Stimulated activated CD8-positive, alpha-beta memory T cell treated with anti-CD3 and anti-CD28 coated beads, Interleukin-15, amount 100 ng/mL, for 1 hour (primary cell): Measurements from ENCODE around the gene STAP2.
"Not testable (repeated sequence)": the region's sequence is repeated elsewhere in the genome, so short reads cannot be mapped to it uniquely, and the experiment has no call there.

ENCODE experiments used
- DNase-seq: peaks from one replicate; pipeline ENCODE4 v3.0.0-alpha.2; 2020; ENCODE audit warnings: low read depth

Gene STAP2

DNA sequence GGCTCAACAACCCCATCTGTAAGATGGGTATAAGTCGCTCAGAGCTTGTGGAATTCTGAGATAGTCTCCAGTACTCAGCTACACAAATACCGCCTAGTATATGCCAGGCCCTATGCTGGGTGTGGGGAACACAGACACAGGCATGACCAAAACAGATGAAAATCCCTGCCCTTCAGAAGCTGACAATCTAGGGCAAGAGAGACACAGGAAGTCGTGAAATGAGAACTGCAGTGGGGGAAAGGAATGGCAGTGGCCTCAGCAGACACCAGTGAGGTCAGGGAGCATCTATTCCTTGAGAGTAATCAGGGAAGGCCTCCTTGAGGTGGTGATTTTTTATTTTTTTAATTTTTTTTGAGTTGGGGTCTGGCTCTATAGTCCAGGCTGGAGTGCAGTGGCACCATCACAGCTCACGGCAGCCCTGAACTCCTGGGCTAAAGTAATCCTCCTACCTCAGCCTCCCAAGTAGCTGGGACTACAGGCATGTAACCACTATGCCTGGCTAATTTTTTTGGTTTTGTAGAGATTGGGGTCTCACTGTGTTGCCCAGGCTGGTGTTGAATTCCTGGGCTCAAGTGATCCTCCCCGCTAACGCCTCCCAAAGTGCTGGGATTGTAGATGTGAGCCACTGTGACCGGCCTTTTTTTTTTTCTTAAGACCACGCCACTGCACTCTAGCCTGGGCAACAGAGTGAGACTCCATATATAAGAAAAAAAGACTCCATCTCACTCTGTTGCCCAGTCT is 39.6 kb downstream of the STAP2 start:
- DNase-seq: no peak

DNA sequence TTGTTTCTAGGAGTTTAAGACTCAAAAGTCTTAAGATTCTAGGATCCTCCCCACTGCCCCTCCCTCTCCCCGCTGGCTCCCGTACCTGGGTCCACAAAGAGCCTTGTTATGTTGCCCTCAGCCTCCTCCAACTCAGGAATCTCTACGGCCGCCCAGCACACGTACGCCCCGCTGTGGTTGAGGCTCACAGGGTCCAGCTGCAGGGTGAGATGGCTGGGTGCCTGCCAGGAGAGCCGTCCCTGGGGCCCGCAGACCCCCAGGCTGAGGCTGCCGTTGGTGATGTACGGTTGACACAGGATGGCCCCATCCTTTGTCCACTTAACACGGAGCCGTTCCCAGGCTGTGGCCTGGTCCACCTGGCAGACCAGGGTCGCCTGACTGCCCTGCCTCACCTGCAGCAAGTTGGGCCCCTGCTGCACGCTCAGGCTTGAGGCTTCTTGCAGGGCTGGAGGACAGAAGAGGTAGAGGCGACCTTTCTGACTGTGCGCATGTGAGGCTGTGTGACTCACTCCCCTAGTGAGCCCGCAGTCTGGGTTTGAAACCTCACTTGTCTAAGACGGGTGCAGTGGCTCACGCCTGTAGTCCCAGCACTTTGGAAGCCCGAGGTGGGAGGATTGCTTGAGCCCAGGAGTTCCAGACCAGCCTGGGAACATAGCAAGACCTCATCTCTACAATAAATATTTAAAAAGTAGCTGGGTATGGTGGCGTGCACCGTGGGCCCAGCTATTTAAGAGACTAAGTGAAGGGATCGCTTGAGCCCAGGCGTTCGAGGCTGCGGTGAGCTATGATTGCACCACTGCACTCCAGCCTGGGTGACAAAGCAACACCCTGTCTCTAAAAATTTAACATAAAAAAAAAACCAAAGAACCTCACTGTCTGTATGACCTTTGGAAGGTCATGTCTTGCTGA is 40.5 kb downstream of the STAP2 start:
- DNase-seq: no peak

DNA sequence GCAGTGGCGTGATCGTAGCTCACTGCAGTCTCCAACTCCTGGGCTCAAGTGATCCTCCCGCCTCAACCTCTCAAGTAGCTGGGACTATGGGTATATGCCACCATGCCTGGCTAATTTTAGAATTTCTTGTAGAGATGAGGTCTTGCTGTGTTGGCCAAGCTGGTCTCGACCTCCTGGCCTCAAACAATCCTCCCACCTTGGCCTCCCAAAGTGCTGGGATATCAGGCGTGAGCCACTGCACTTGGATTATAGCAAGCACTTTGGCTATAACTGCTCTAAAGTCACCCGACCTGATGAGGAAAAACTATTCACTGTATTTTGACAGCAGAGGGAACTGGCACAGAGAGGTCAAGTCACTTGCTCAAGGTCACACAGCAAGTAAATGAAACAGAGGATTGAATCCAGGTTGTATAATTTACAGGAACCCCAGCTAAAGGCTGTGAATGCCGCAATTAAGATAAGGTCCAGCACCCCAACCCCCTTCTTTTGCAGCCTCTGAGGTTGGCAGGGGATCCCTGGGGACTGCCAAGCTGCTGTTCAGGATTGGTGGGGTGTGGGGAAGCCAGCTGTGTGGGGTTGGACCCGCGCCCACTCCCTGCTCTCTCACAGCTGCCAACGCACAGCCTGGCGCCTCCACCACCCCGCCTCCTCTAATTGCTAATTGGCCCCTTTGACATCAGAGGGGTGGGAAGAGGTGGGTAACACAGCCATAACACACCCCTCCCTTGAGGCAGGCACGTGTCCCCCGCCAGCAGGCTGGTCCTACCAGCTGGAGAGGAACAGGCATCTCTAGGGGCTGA is 42.5 kb downstream of the STAP2 start:
- DNase-seq: no peak

DNA sequence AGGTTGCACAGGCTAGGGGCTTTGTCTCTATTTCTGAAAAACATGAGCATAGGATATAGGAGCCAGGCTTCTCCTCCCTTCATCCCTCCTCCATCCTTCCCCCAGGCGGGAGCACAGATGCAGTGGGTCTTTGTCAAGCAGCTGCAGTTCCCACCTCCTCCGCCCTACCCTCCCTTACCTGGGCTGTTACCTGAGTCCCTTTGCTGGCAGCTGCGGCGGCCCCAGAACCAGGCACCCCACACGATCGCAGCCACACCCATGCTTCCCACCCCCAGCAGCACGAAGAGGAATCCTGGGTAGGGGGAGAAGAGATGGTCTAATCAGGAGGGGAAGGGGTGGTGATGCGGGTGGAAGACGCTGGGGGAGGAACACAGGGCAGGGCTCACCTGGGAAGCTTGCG is 44.2 kb downstream of the STAP2 start:
- DNase-seq: no peak

DNA sequence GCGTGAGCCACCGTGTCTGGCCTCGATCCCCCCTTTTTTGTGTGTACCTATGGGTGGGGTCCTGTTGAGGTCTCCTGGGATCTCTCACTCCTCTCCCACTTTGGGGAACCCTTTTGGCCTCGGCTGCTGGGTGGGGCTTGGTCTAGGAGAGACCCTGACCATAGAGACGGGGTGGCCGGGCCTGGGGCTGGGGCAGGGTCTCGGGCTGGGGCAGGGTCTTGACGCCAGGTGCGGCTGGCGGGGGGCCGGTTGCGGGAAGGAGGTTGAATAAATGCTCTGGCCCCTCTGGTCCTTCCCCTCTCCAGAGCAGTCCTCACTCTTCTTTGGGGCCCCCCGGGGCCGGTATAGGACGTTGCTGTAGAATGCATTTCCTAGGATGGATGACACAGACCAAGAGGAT is 46.1 kb downstream of the STAP2 start:
- DNase-seq: no peak

DNA sequence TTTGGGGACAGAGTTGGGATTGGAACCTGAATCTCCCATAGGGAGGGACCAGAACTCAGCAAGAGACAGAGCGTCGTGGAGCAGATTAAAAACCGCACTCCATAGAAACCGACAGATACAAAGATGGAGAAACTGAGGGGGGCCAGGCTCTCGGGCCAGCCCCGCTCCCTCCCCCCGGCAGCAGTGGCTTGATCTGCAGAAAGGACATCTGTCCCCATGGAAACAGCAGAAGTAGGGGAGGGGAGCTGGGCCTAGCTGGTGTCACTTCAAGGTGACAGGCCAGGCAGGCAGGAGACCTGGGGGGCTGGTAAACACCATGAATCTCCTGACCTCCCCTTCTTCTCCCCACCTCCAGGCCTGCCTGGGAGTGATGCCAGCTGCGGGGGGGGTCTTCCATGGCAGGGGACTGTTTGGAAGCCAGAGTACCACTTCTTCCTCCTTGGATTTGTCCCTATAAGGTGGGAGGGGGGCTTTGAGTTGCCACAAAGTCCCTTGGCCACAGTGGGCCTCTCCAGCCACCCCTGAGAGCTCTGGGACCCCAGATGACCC is 47.4 kb downstream of the STAP2 start:
- no peak for DNase-seq

DNA sequence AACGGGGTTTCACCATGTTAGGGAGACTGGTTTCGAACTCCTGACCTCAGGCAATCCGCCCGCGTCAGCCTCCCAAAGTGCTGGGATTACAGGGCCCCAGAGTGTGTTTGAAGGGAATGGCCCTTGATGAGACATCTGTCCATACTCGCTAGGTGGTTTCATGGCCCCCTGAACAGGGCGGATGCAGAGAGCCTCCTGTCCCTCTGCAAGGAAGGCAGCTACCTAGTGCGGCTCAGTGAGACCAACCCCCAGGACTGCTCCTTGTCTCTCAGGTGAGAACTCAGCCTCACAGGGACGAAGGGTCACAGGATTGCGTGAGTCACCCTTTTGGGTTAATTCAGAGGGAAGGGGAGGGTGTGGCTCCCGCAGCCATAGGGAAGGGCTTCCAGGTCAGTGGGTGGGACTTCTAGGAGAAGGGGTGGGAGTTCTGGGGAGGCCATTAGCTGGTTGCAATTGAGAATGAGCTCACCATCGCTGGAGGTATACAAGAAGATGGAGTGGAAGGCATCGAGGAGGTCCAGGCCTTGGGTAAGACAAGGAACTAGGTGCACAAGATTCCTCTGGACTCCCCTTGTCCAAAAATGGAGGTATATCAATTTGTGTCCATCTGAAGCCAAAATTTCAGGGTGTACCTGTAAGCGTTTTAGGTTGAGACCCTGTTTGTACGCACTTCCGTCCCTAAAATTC is 50.4 kb downstream of the STAP2 start:
- no peak for DNase-seq

DNA sequence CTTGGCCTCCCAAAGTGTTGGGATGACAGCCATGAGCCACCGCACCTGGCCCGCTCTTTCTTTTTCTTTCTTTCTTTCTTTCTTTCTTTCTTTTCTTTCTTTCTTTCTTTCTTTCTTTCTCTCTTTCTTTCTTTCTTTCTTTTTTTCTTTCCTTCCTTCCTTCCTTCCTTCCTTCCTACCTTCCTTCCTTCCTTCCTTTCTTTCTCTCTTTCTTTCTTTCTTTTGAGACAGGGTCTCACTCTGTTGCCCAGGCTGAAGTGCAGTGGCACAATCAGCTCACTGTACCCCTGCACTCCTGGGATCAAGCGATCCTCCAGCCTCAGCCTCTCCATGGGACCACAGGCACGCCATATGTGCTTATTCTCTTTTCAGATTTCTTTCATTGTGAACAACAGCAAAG is 52.5 kb downstream of the STAP2 start:
- DNase-seq: not testable (repeated sequence)

DNA sequence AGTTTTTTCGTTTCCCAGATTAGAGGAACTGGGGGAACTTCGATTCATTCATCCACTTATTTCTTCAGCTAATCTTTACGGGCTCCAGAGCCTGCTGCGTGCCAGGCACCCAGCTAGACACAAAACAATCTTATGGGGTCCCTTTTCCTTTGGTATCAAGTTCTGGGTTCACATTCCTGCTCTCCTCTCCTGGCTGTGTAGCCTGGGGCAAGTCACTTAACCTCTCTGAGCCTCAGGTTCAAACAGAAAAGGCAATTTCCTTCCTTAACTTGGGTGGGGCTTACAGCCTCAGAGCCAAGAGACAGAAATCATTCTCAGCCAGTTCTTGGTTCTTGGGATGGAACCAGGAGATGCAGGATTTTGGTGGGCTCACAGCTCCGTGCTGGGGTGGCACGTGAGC is 53.7 kb downstream of the STAP2 start:
- no peak for DNase-seq

DNA sequence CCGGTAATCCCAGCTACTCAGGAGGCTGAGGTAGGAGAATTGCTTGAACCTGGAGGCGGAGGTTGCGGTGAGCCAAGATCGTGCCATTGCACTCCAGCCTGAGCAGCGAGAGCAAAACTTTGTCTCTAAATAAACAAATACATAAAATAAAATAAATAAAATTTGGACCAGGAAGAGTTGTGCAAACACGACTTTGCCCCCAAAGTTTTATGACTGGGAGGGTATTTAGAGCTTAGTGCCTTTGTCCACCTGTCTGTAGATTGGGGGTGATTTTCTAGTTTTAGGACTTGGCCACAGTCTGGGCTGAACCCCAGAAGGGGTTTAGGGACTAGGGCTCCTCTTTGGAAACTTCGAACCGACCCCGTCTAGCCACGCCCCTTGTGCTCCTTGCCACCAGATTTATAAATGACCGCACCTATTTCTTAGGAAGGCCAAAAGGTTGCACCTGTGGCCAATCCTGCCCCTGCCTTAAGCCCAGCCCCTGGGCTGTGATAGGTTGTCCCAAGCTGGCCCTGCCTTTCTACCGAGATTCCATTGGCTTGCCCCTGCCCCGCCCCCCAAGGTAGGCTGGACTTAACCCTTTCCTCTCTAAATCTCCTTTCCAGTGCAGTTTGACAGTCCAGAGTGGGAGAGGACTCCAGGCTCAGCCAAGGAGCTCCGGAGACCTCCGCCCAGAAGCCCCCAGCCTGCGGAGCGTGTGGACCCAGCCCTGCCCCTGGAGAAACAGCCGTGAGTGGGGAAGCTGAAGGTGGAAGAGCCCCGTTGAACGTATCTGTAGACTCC is 54.3 kb downstream of the STAP2 start:
- no peak for DNase-seq

DNA sequence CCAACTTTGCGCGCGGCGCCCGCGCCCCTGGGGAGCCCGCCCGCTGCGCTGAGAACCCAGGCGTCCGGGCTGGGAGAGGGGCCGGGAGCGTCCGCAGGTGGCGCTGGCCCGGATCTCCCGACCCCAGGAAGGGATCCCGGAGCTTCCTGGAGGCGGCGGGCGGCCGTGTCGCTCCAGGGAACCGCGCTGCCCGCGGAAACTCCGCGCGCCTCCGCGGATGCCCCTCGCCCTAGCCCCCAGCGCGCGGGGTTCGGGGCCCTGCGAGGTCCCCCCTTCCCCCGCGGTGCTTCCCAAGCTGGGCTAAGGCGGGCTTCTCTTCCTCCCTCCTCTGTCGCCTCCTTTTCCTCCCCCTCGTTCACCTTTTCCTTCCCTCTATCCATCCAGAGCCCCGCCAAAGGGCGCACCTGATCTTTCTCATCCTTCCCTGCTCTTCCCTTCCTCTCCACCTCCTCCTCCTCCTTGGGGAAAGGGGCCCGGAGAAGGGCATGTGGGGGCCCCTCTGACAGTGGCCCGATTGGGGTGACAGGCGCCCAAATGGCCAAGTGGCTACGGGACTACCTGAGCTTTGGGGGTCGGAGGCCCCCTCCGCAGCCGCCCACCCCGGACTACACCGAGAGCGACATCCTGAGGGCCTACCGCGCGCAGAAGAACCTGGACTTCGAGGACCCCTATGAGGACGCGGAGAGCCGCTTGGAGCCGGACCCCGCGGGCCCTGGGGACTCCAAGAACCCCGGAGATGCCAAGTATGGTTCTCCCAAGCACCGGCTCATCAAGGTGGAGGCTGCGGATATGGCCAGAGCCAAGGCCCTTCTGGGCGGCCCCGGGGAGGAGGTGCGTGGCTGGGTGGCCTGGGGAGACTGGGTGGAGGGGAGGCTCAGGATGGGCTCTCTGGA is 58.9 kb downstream of the STAP2 start:
- no peak for DNase-seq

DNA sequence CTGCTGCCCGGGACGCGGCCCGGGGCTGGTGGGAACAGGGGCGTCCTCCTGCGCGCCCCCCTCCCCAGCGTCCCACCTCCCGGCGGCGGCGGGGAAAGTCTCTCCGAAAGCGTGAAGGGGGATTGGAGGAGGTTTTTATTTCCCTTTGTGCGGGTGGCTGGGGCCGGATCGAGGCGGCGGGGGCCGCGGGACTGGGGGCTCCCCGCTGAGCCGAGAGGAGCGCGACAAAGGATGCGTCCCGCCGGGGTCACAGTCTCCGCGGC is 59.4 kb downstream of the STAP2 start:
- DNase-seq: no peak

DNA sequence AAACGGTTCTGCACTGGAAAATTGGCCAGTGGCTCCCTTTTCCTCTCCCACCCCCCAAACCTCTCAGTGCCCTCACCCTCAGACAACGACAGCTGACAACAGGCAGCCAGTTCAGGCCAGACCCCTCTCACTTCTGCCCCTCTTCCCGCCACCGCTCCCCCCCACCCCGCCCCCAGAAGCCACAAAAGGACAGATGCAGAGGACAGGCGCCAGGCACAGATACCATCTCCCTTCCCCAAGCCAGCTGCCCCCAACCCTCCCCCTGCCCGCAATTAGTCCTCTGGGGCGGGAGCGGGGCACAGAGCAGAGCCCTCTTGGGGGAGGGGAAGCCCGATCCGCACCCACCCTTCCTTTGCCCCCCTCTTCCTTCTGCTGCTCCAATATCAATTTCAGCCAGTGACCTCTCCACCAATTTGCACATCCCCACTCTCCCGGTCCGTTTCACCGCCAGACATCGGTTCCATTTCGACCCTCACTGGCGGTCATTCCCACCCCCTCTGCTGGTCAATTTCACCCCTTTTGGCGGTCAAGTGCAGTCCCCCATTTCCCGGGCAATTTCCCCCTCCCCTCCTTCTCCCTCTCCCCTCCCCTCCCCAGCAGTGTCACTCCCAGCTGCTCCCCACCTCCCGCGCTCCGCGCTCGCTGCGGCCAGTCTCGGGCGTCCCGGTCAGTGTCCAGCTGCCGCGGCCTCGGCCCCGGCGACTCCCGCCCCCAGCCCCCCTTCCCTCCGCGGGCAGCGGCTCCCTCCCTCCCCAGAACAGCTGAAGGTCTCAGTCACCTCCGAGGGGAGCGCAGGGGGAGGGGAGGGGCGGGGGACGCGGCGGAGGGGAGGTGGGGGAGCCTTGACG is 60.0 kb downstream of the STAP2 start, which contains the start of gene SHD:
TSS of gene SHD (plus strand) at position 848 of the 848 bp plus-strand sequence. CDS start 798 bp downstream, outside the sequence.
- DNase-seq: no peak

DNA sequence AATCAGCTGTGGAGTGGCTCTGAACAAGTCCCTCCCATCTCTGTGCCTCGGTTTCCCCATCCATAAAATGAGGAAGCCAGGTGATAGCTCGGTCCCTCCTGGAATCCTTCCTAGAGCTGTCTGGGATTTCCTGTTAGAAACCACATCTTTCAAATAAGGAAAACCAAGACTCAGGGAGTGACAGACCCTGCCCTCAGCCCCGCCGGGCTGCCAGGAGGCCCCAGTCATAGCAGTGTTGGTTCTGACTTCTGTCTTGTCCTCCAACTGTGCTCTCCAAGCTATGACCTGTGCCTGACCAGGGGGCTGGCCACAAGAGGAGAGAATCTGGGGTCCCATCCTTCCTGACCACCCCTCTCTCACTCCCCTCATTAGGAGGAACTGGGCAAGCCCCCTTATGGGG is 60.6 kb downstream of the STAP2 start:
- DNase-seq: no peak

DNA sequence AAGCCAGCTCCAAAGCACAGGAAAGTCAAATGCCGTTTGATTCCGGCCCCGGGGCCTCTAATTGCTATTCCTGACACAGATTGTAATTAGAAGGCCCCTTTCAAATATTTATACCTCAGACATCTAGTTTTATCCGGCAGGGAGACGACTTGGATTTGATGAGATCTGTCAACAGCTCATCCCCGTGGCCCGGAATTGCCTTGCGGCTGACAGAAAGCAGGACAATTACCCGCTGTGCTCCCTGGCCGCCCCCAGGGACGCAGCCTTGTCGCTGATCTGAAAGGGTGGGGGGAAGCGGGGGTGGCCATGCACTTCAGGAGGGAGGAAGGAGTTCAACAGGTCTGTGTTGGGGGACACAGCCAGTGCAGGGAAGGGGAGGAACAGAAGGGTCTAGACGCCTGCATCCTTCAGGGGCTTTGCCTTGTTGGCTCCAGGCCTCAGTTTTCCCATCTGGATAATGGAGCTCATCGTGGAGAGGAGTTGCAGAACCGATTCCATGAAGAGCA is 61.4 kb downstream of the STAP2 start:
- no peak for DNase-seq

DNA sequence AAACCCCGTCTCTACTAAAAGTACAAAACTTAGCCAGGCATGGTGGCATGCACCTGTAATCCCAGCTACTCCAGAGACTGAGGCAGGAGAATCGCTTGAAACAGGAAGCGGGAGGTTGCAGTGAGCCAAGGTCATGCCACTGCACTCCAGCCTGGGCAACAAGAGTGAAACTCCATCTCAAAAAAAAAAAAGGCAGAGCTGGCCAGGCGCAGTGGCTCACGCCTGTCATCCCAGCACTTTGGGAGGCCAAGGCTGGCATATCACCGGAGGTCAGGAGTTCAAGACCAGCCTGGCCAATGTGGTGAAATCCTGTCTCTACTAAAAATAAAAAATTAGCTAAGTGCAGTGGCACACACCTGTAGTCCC is 64.3 kb downstream of the STAP2 start:
- not testable (repeated sequence) for DNase-seq
